HUES48 (cell line): ENCODE measurements around the gene CHDH.

ENCODE experiments used
- H3K27ac ChIP-seq: one replicate; pipeline ENCODE4 v1.7.0; 2013; ENCODE audit warnings: low read depth, low read length, inconsistent platforms
- H3K27me3 ChIP-seq: 2 replicates; pipeline ENCODE4 v1.6.1; 2013; ENCODE audit warnings: mild to moderate bottlenecking, low read length; ENCODE audit not compliant: control insufficient read depth, insufficient read depth
- H3K36me3 ChIP-seq: 2 replicates; pipeline ENCODE4 v1.6.1; 2013; ENCODE audit warnings: low read length; ENCODE audit not compliant: control insufficient read depth, insufficient read depth
- H3K4me1 ChIP-seq: 2 replicates; pipeline ENCODE4 v1.6.1; 2013; ENCODE audit warnings: mild to moderate bottlenecking, low read length; ENCODE audit not compliant: control insufficient read depth, insufficient read depth
- H3K4me3 ChIP-seq: 2 replicates; pipeline ENCODE4 v1.5.1; 2013; ENCODE audit warnings: mild to moderate bottlenecking, low read depth, low read length
- H3K9ac ChIP-seq: 2 replicates; pipeline ENCODE4 v1.6.1; 2013; ENCODE audit warnings: mild to moderate bottlenecking, low read depth, low read length, moderate library complexity
- H3K9me3 ChIP-seq: 2 replicates; pipeline ENCODE4 v1.6.1; 2013; ENCODE audit warnings: low read length; ENCODE audit not compliant: control insufficient read depth, insufficient read depth

CHDH gene

DNA sequence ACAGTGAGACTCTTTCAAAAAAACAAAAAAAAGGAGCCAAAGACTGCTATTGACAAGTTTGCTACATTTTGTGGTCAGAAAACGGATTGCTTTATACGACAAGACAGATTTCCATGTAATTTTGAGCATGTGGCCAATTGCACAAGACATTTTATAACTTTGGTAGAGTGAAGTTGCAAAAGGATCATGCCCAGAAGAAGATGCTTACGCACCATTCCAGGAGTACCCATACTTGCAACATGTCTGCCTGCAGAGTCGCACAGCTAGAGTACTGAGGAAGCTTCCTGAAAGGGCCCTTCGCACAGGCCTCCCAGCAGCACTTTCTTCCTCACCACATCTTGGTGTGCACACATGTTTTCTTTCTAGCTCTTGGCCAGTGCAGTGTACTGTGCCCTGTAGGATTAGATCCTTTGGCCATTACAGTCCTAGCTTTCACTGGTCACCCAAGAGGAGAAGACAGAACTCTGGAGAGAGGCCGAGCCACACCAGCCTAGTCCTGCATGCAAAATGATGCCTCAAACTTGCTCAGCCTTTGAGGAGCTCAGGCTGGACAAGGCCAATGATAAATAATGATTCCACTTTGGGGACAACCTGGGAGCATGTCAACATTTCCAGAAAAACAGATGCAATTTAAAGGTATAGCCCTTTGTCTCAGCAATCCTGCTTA is 11.7 kb downstream of the CHDH start:
- peaks cover 16% of the 10 kb centered on the region for H3K36me3 ChIP-seq
- H3K9me3 ChIP-seq, result no peaks in the 10 kb centered on the region
- H3K27ac ChIP-seq, result no peak overlapping the region
- H3K9ac ChIP-seq, result no peak overlapping the region
- no peaks in the 10 kb centered on the region for H3K27me3 ChIP-seq
- H3K4me1 ChIP-seq, result no peaks in the 10 kb centered on the region
- H3K4me3 ChIP-seq, result no peak overlapping the region

DNA sequence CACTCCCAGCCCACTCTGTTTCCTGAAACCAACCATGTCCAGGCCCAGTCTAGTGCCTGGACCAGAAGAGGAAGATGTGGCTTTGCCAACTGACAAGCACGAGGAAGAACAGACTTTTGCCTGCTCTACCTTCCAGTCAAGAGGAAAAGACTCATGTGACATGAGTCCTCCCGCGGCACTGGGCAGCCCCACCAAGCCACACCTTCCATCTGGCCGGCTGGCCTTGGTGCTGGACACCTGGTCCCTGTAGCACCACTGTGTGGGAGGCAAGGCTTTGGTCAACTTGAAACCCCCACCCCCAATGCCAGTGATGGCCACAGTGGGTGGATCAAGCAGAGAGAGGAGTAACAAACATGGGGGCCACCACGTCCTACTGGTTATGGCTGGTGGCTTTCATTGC is 12.5 kb downstream of the CHDH start:
- no peak overlapping the region for H3K27ac ChIP-seq
- H3K9me3 ChIP-seq, result no peaks in the 10 kb centered on the region
- no peaks in the 10 kb centered on the region for H3K27me3 ChIP-seq
- no peak overlapping the region for H3K9ac ChIP-seq
- H3K4me1 ChIP-seq, result no peaks in the 10 kb centered on the region
- peaks cover 9% of the 10 kb centered on the region; the same call in 1 of the 2 replicates for H3K36me3 ChIP-seq
- no peak overlapping the region for H3K4me3 ChIP-seq

- Histone ChIP-seq H3K36me3 (peaks cover 3% of the 10 kb centered on the region; the same call in 1 of the 2 replicates), H3K9me3 (no peaks in the 10 kb centered on the region), H3K9ac (no peak overlapping the region), H3K27me3 (no peaks in the 10 kb centered on the region), H3K4me3 (no peak overlapping the region), H3K4me1 (no peaks in the 10 kb centered on the region), H3K27ac (no peak overlapping the region)
Observed at GRCh38 chr3:53833053-53833645, 13.1 kb downstream of the CHDH start.

GRCh38 chr3:53830944-53831343 is 15.3 kb downstream of the CHDH start:
- Histone ChIP-seq H3K9ac (no peak overlapping the region), H3K36me3 (no peaks in the 10 kb centered on the region)

DNA sequence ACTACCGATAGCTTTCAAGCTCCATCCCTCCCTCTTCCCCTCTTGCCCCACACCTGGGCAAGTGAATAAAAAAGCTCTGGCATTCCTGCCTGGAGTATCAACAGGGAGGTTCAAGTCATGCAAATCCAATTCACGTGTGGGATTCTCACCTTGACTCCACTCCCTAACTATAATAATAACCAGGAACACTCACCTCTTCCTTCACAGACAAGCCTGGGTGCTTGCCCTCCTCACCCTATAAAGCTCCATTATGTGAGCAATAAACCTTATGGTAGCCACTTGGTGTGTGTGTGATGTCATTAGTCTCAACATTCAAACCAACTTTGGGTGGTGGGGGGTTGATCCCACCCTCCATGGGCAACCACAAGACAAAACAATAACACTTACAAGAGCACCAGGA is 16.6 kb downstream of the CHDH start:
- Histone ChIP-seq H3K4me1 (no peaks in the 10 kb centered on the region), H3K4me3 (no peak overlapping the region), H3K9ac (no peak overlapping the region), H3K27ac (no peak overlapping the region), H3K9me3 (no peaks in the 10 kb centered on the region), H3K27me3 (no peaks in the 10 kb centered on the region), H3K36me3 (no peaks in the 10 kb centered on the region)

More at GRCh38 chr3:53830944-53831343, 15.3 kb downstream of the CHDH start:
- Histone ChIP-seq H3K4me3 (no peak overlapping the region), H3K27me3 (no peaks in the 10 kb centered on the region), H3K4me1 (no peaks in the 10 kb centered on the region), H3K9me3 (no peaks in the 10 kb centered on the region), H3K27ac (no peak overlapping the region)

DNA sequence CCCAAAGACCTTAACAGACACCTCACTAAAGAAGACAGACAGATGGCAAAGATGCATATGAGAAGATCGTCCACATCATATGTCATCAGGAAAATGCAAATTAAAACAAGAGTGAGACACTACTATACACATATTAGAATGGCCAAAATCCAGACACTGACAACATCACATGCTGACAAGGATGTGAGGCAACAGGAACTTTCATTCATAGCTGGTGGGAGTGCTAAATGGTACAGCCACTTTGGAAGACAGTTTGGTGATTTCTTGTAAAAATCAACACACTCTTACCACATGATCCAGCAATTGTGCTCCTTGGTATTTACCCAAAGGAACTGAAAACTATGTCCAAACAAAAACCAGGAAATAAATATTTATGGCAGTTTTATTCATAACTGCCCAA is 17.6 kb downstream of the CHDH start:
- no peaks in the 10 kb centered on the region for H3K4me1 ChIP-seq
- H3K4me3 ChIP-seq, result no peak overlapping the region
- no peaks in the 10 kb centered on the region for H3K36me3 ChIP-seq
- no peak overlapping the region for H3K27ac ChIP-seq
- H3K27me3 ChIP-seq, result no peaks in the 10 kb centered on the region
- no peaks in the 10 kb centered on the region for H3K9me3 ChIP-seq
- no peak overlapping the region for H3K9ac ChIP-seq

GRCh38 chr3:53826048-53826447 is 20.2 kb downstream of the CHDH start:
- H3K27ac ChIP-seq, result no peak overlapping the region
- no peak overlapping the region for H3K9ac ChIP-seq
- H3K4me3 ChIP-seq, result no peak overlapping the region
- no peaks in the 10 kb centered on the region for H3K4me1 ChIP-seq
- no peaks in the 10 kb centered on the region for H3K9me3 ChIP-seq
- no peaks in the 10 kb centered on the region for H3K27me3 ChIP-seq
- peaks cover 6% of the 10 kb centered on the region; the same call in 1 of the 2 replicates for H3K36me3 ChIP-seq

DNA sequence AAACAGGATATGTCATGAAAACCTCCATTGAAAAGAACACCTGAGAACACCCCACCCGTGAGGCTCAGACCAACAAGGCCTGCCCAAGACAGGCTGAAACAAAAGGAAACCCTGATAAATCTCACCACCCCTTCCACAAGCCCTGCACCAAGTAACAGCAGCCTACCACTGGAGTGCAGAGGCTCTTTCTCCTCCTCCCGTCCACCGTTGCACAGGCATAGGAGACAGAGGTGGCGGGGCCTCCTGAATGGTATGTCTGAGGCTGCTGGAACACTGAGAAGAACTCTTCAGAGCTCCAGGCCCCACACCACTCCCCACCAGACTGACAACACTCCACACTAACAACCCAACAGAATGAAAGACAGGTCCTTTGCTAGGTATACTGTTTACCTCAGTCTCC is 21.4 kb downstream of the CHDH start:
- Histone ChIP-seq H3K4me3 (no peak overlapping the region), H3K9me3 (no peaks in the 10 kb centered on the region)

DNA sequence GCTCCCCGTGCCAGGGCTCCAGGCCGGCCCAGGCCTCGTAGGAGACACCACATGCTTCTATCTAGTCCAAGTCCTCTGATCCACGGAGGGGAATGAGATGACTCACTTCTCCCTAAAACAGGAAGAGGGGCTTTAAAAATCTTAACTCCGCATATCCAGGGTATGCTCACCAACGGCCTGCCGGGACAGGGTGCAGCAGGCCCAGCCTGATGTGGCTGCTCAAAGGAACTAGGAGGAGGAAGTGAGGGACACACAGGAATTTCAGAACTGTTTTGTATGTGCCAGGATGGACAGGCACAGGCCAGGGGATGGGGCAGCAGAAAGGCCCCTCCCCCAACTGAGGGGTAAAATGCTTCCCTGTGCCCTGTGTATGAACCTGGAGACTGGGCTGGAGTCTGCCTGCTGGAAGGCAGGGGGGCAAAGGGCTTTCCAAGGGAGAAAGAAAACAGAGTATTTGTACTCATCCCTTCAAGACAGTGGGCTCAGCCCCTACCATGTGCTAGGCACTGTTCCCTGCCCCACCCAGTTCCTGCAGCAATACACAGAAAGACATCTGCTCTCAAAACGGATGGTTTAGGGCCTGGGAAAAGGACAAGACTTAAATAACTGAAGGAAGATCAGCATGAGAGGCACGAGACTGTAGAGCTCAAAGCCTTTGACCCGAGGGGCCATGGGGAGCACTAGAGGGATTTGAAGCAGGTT is 22.1 kb downstream of the CHDH start:
- H3K36me3 ChIP-seq, result peaks cover 23% of the 10 kb centered on the region
- H3K9me3 ChIP-seq, result no peaks in the 10 kb centered on the region
- H3K27me3 ChIP-seq, result no peaks in the 10 kb centered on the region
- H3K4me1 ChIP-seq, result no peaks in the 10 kb centered on the region
- H3K4me3 ChIP-seq, result no peak overlapping the region
- H3K27ac ChIP-seq, result no peak overlapping the region
- H3K9ac ChIP-seq, result no peak overlapping the region

More for the DNA sequence above, 21.4 kb downstream of the CHDH start:
- Histone ChIP-seq H3K4me1 (no peaks in the 10 kb centered on the region), H3K36me3 (peaks cover 17% of the 10 kb centered on the region), H3K27me3 (no peaks in the 10 kb centered on the region), H3K27ac (no peak overlapping the region), H3K9ac (no peak overlapping the region)

DNA sequence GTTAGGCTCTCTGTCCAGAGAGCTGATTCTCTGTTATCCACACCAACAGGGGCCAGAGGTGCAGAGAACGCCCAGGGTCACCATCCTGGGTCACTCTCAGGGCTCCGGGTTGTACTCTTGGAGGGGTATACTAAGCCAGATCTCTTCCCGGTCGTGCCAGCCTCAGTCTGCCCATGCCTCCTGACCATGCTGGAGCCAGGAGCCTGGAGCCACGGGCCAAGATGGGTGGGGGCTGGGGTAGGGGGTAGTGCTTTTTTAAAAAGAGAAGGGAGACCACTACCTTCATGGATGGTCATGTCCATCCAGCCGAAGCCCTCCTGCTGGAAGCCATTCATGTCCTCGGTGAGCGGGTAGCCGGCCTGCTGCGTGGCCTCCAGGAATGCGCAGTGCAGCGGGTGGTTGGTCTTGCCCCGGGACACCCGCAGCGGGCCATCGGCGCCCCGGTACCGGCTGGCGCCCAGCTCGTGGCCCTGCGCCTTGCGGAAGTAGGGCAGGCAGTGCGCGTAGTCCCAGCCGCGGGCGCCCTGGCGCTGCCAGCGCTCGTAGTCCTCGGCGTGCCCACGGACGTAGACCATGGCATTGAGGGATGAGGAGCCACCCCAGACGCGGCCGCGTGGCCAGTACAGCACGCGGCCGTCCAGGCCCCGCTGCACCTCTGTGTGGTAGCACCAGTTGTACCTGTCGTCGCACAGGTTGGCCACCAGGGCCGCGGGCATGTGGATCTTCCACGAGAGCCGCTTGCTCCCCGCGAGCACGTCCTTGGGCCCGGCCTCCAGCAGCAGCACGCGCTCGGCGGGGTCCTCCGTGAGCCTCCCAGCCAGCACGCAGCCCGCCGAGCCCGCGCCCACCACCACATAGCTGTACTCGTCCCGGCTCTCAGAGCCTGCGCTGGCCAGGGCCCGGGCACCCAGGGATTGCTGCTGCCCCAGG is 22.9 kb downstream of the CHDH start:
- Histone ChIP-seq H3K4me1 (no peaks in the 10 kb centered on the region), H3K27me3 (no peaks in the 10 kb centered on the region), H3K36me3 (peaks cover 31% of the 10 kb centered on the region), H3K9me3 (no peaks in the 10 kb centered on the region), H3K4me3 (no peak overlapping the region), H3K9ac (no peak overlapping the region), H3K27ac (no peak overlapping the region)
